CD4-positive, alpha-beta T cell treated with Interleukin-12 subunit alpha and Interleukin-12 subunit beta, for 1 hour (primary cell): Measurements from ENCODE around the gene TOP1.

Source experiments
- DNase-seq: peaks from one replicate; pipeline ENCODE4 v3.0.0-alpha.2; 2020

The TOP1 gene

GRCh38 chr20:41170386-41171105, 141.9 kb downstream of the TOP1 start:
- no peak for DNase-seq

- no peak for DNase-seq
Observed at GRCh38 chr20:41171736-41172295, 143.2 kb downstream of the TOP1 start.

GRCh38 chr20:41172296-41173140, 143.9 kb downstream of the TOP1 start:
- no peak for DNase-seq

GRCh38 chr20:41173161-41173721, 144.6 kb downstream of the TOP1 start:
- DNase-seq: peak; percentile 65

GRCh38 chr20:41173791-41174341, 145.2 kb downstream of the TOP1 start:
- DNase-seq: no peak
